Trophoblast cell (in vitro differentiated cells and primary cell): ENCODE results near the gene GRIN2A.

Experiments
- DNase-seq, 2 donors: peaks; one replicate each; pipeline ENCODE4 v3.0.0-alpha.2; 2016
- H2AFZ ChIP-seq: 2 replicates; pipeline ENCODE4 v1.6.1; 2013; ENCODE audit warnings: low read length, moderate library complexity, mild to moderate bottlenecking; ENCODE audit not compliant: insufficient read depth, poor library complexity
- H2AK5ac ChIP-seq: 2 replicates; pipeline ENCODE4 v1.6.1; 2013; ENCODE audit warnings: mild to moderate bottlenecking, low read length
- H2BK120ac ChIP-seq: 2 replicates; pipeline ENCODE4 v1.6.1; 2013; ENCODE audit warnings: low read length, mild to moderate bottlenecking, moderate library complexity; ENCODE audit not compliant: insufficient read depth, poor library complexity
- H2BK12ac ChIP-seq: 2 replicates; pipeline ENCODE4 v1.6.1; 2013; ENCODE audit warnings: mild to moderate bottlenecking, low read length, moderate library complexity
- H2BK5ac ChIP-seq: 2 replicates; pipeline ENCODE4 v1.6.1; 2013; ENCODE audit warnings: low read length, low read depth, moderate library complexity, mild to moderate bottlenecking; ENCODE audit not compliant: poor library complexity
- H3K14ac ChIP-seq: 2 replicates; pipeline ENCODE4 v1.6.1; 2013; ENCODE audit warnings: mild to moderate bottlenecking, low read length
- H3K18ac ChIP-seq: 2 replicates; pipeline ENCODE4 v1.6.1; 2013; ENCODE audit warnings: mild to moderate bottlenecking, low read length
- H3K23ac ChIP-seq: 2 replicates; pipeline ENCODE4 v1.6.1; 2013; ENCODE audit warnings: low read length
- H3K27ac ChIP-seq: 2 replicates; pipeline ENCODE4 v1.5.1; 2013; ENCODE audit warnings: low read depth, mild to moderate bottlenecking, inconsistent platforms, low read length, moderate library complexity
- H3K27me3 ChIP-seq: 2 replicates; pipeline ENCODE4 v1.6.1; 2013; ENCODE audit warnings: inconsistent platforms, mild to moderate bottlenecking, low read length, moderate library complexity; ENCODE audit not compliant: insufficient read depth
- H3K36me3 ChIP-seq, 2 experiments: 1 replicate in 1 of 2; 2 replicates in 1 of 2; pipeline ENCODE4 v1.6.1; 2013; ENCODE audit warnings: low read length in 2 of 2, mild to moderate bottlenecking in 2 of 2, moderate library complexity in 1 of 2; ENCODE audit not compliant: insufficient read depth in 2 of 2, control insufficient read depth in 1 of 2
- H3K4ac ChIP-seq: 2 replicates; pipeline ENCODE4 v1.6.1; 2013; ENCODE audit warnings: low read depth, mild to moderate bottlenecking, low read length, moderate library complexity
- H3K4me1 ChIP-seq, 2 experiments: 1 replicate in 1 of 2; 2 replicates in 1 of 2; pipeline ENCODE4 v1.6.1; 2013; ENCODE audit warnings: low read length in 2 of 2, mild to moderate bottlenecking in 2 of 2, moderate library complexity in 1 of 2; ENCODE audit not compliant: insufficient read depth in 2 of 2, control insufficient read depth in 1 of 2
- H3K4me2 ChIP-seq: 2 replicates; pipeline ENCODE4 v1.6.1; 2013; ENCODE audit warnings: inconsistent platforms, mild to moderate bottlenecking, low read length, moderate library complexity
- H3K4me3 ChIP-seq: 2 replicates; pipeline ENCODE4 v1.5.1; 2013; ENCODE audit warnings: mild to moderate bottlenecking, low read depth, low read length, inconsistent platforms
- H3K79me1 ChIP-seq: one replicate; pipeline ENCODE4 v1.6.1; 2013; ENCODE audit warnings: low read length
- H3K79me2 ChIP-seq: 2 replicates; pipeline ENCODE4 v1.6.1; 2013; ENCODE audit warnings: low read length, mild to moderate bottlenecking; ENCODE audit not compliant: control insufficient read depth, insufficient read depth, poor library complexity
- H3K9ac ChIP-seq: 2 replicates; pipeline ENCODE4 v1.6.1; 2013; ENCODE audit warnings: mild to moderate bottlenecking, low read length
- H3K9me3 ChIP-seq: 2 replicates; pipeline ENCODE4 v1.6.1; 2013; ENCODE audit warnings: low read depth, mild to moderate bottlenecking, control low read depth, inconsistent platforms, low read length; ENCODE audit not compliant: insufficient read depth
- H4K12ac ChIP-seq: 2 replicates; pipeline ENCODE4 v1.6.1; 2013; ENCODE audit warnings: low read depth, mild to moderate bottlenecking, low read length, moderate library complexity
- H4K8ac ChIP-seq: 2 replicates; pipeline ENCODE4 v1.6.1; 2013; ENCODE audit warnings: low read depth, mild to moderate bottlenecking, low read length, moderate library complexity
- H4K91ac ChIP-seq: one replicate; pipeline ENCODE4 v1.6.1; 2013; ENCODE audit warnings: low read depth, mild to moderate bottlenecking, low read length, moderate library complexity
- WGBS: extraction: QIAGEN DNeasy Blood & Tissue Kit; methylation state at CpG from one replicate; pipeline ENCODE4 v1.1.7; 2013; ENCODE audit warnings: missing lambda C conversion rate; ENCODE audit not compliant: insufficient read length, insufficient coverage; ENCODE audit errors: extremely low coverage; 5-methylcytosine and 5-hydroxymethylcytosine counted together

The GRIN2A gene

GRCh38 chr16:9911989-9912388 is 270.2 kb downstream of the GRIN2A start:
- no peak overlapping the region for H2AFZ ChIP-seq
- H4K8ac ChIP-seq: no peak overlapping the region
- H3K36me3 ChIP-seq: no peaks in the 10 kb centered on the region
- H3K4me2 ChIP-seq: no peak overlapping the region
- H2BK120ac ChIP-seq: no peak overlapping the region
- H3K4me1 ChIP-seq: no peaks in the 10 kb centered on the region
- H3K79me1 ChIP-seq: no peaks in the 10 kb centered on the region
- no peaks in the 10 kb centered on the region for H3K27me3 ChIP-seq
- WGBS: 100% methylated on average over 2 of the region's 4 CpGs
- no peak overlapping the region for H2BK5ac ChIP-seq
- no peak overlapping the region for H4K12ac ChIP-seq
- no peak overlapping the region for H2BK12ac ChIP-seq
- no peak overlapping the region for H3K4me3 ChIP-seq
- H2AK5ac ChIP-seq: no peak overlapping the region
- H3K9me3 ChIP-seq: no peaks in the 10 kb centered on the region
- H3K18ac ChIP-seq: no peak overlapping the region
- DNase-seq: no peak
- no peaks in the 10 kb centered on the region for H3K79me2 ChIP-seq
- no peak overlapping the region for H3K23ac ChIP-seq
- no peak overlapping the region for H4K91ac ChIP-seq
- H3K9ac ChIP-seq: no peak overlapping the region
- no peak overlapping the region for H3K14ac ChIP-seq
- H3K4ac ChIP-seq: no peak overlapping the region
- no peak overlapping the region for H3K27ac ChIP-seq

GRCh38 chr16:9911231-9911630 is 271.0 kb downstream of the GRIN2A start:
- no peak overlapping the region for H2BK120ac ChIP-seq
- no peak overlapping the region for H2AFZ ChIP-seq
- H3K9me3 ChIP-seq: no peaks in the 10 kb centered on the region
- H4K12ac ChIP-seq: no peak overlapping the region
- WGBS: no CpG with 5 or more reads among the region's 4 CpGs
- H3K4me2 ChIP-seq: no peak overlapping the region
- H3K14ac ChIP-seq: no peak overlapping the region
- H3K4me3 ChIP-seq: no peak overlapping the region
- no peak overlapping the region for H4K91ac ChIP-seq
- no peak overlapping the region for H2BK12ac ChIP-seq
- no peak overlapping the region for H3K4ac ChIP-seq
- no peaks in the 10 kb centered on the region for H3K79me2 ChIP-seq
- no peak overlapping the region for H3K9ac ChIP-seq
- H3K79me1 ChIP-seq: no peaks in the 10 kb centered on the region
- no peak overlapping the region for H2BK5ac ChIP-seq
- DNase-seq: no peak
- no peaks in the 10 kb centered on the region for H3K4me1 ChIP-seq
- no peak overlapping the region for H2AK5ac ChIP-seq
- H3K27me3 ChIP-seq: no peaks in the 10 kb centered on the region
- H4K8ac ChIP-seq: no peak overlapping the region
- H3K27ac ChIP-seq: no peak overlapping the region
- no peaks in the 10 kb centered on the region for H3K36me3 ChIP-seq
- H3K23ac ChIP-seq: no peak overlapping the region
- H3K18ac ChIP-seq: no peak overlapping the region

- no peak for DNase-seq
- Histone ChIP-seq H2BK12ac (no peak overlapping the region), H3K14ac (no peak overlapping the region), H3K79me2 (no peaks in the 10 kb centered on the region), H3K79me1 (no peaks in the 10 kb centered on the region), H4K8ac (no peak overlapping the region), H3K4me3 (no peak overlapping the region), H2BK120ac (no peak overlapping the region), H3K4me1 (no peaks in the 10 kb centered on the region), H3K27ac (no peak overlapping the region), H3K9me3 (no peaks in the 10 kb centered on the region), H2AFZ (no peak overlapping the region), H3K36me3 (no peaks in the 10 kb centered on the region), H3K9ac (no peak overlapping the region), H3K27me3 (no peaks in the 10 kb centered on the region), H3K18ac (no peak overlapping the region), H2AK5ac (no peak overlapping the region), H4K91ac (no peak overlapping the region), H3K4ac (no peak overlapping the region), H3K4me2 (no peak overlapping the region), H2BK5ac (no peak overlapping the region), H3K23ac (no peak overlapping the region), H4K12ac (no peak overlapping the region)
- WGBS: no CpG with 5 or more reads among the region's 2 CpGs
These were observed 273.0 kb downstream of the GRIN2A start for GRCh38 chr16:9909072-9909825.

GRCh38 chr16:9908613-9909012 is 273.6 kb downstream of the GRIN2A start:
- no peak overlapping the region for H2BK120ac ChIP-seq
- no peak overlapping the region for H2AFZ ChIP-seq
- H3K23ac ChIP-seq: no peak overlapping the region
- H3K4me1 ChIP-seq: no peaks in the 10 kb centered on the region
- H4K91ac ChIP-seq: no peak overlapping the region
- no peak overlapping the region for H3K18ac ChIP-seq
- H3K27me3 ChIP-seq: no peaks in the 10 kb centered on the region
- no peak overlapping the region for H2BK12ac ChIP-seq
- no peak overlapping the region for H3K4me2 ChIP-seq
- H3K27ac ChIP-seq: no peak overlapping the region
- H3K9ac ChIP-seq: no peak overlapping the region
- H2AK5ac ChIP-seq: no peak overlapping the region
- H3K4me3 ChIP-seq: no peak overlapping the region
- no peaks in the 10 kb centered on the region for H3K79me2 ChIP-seq
- H3K9me3 ChIP-seq: no peaks in the 10 kb centered on the region
- H4K12ac ChIP-seq: no peak overlapping the region
- no peaks in the 10 kb centered on the region for H3K36me3 ChIP-seq
- H3K4ac ChIP-seq: no peak overlapping the region
- H4K8ac ChIP-seq: no peak overlapping the region
- DNase-seq: no peak
- no peak overlapping the region for H2BK5ac ChIP-seq
- no CpG with 5 or more reads among the region's 5 CpGs for WGBS
- H3K79me1 ChIP-seq: no peaks in the 10 kb centered on the region
- H3K14ac ChIP-seq: no peak overlapping the region
